GM12878 (cell line): ENCODE measurements around the gene S100A7. TPM values are rescaled to one million over a fixed set of nuclear protein-coding genes. Genes with fewer than 3 reads are reported as not detected.
"Not testable (repeated sequence)": the region's sequence is repeated elsewhere in the genome, so short reads cannot be mapped to it uniquely, and the experiment has no call there.

Source experiments
- ATAC-seq: fragments of 200-7000 bp; cut with Tn5 transposase; 3 replicates; pipeline ENCODE4 v1.9.1; 2020; ENCODE audit warnings: mild to moderate bottlenecking, moderate library complexity
- BruUV-seq: library from RNA; stranded (reverse); fragments of 400-500 nt; replicated peaks from 2 replicates; lab custom pipeline; 2021; lab: Mats Ljungman, UMichigan
- CTCF ChIA-PET: fragments of 300-600 bp; sonication (Branson Sonifier 250); formaldehyde crosslinking; extraction: SDS; loops from one replicate; lab custom pipeline; 2021; ENCODE audit warnings: inconsistent platforms; lab: Yijun Ruan, JAX
- POLR2A ChIA-PET: fragments of 350-600 bp; formaldehyde crosslinking; extraction: SDS; loops from one replicate; lab custom pipeline; 2021; ENCODE audit warnings: inconsistent platforms; lab: Charles Lee
- RAD21 ChIA-PET: fragments of 300-600 bp; sonication (Branson Sonifier 250); formaldehyde crosslinking; loops from one replicate; lab custom pipeline; 2023; ENCODE audit warnings: antibody characterized with exemption; ENCODE audit not compliant: unreplicated experiment; lab: Charles Lee
- SMC1A ChIA-PET: fragments of 300-600 bp; sonication (Branson Sonifier 250); formaldehyde crosslinking; loops from one replicate; lab custom pipeline; 2023; ENCODE audit not compliant: unreplicated experiment, uncharacterized antibody; lab: Charles Lee
- DNase-seq: peaks from one replicate; pipeline ENCODE4 v3.0.0-alpha.2; 2011; ENCODE audit warnings: low read depth, low spot score
- FAIRE-seq: peaks from 3 replicates; lab custom pipeline; 2011; peaks lifted over from hg19 to GRCh38; lab: Jason Lieb, UNC
- H2AFZ ChIP-seq: 2 replicates; pipeline ENCODE4 v1.6.0; 2011; ENCODE audit warnings: low read depth, low read length, control low read depth; ENCODE audit not compliant: control insufficient read depth
- H3K27ac ChIP-seq: 2 replicates; pipeline ENCODE4 v1.5.1; 2011; ENCODE audit warnings: control low read depth; ENCODE audit not compliant: control insufficient read depth, insufficient read depth
- H3K27me3 ChIP-seq, 2 experiments: replicated peaks in 1 of 2; 2 replicates each; pipeline versions ENCODE4 v1.6.0 to v1.6.1; 2011; ENCODE audit warnings: low read length in 1 of 2; ENCODE audit not compliant: control insufficient read depth in 2 of 2, insufficient read depth in 2 of 2
- H3K36me3 ChIP-seq, 2 experiments: 2 replicates each; pipeline ENCODE4 v1.5.1; 2011; ENCODE audit warnings: low read length in 1 of 2; ENCODE audit not compliant: control insufficient read depth in 2 of 2, insufficient read depth in 2 of 2
- H3K4me1 ChIP-seq: 2 replicates; pipeline ENCODE4 v1.6.1; 2011; ENCODE audit warnings: mild to moderate bottlenecking, low read length, moderate library complexity, mixed read lengths; ENCODE audit not compliant: control insufficient read depth, insufficient read depth
- H3K4me2 ChIP-seq: 2 replicates; pipeline ENCODE4 v1.6.0; 2011; ENCODE audit warnings: control low read depth; ENCODE audit not compliant: control insufficient read depth, insufficient read depth
- H3K4me3 ChIP-seq: fragments of 200-600 bp; sonication (generic); 2 replicates; pipeline ENCODE4 v1.5.1; 2016
- H3K79me2 ChIP-seq: 2 replicates; pipeline ENCODE4 v1.6.0; 2011; ENCODE audit warnings: low read length; ENCODE audit not compliant: control insufficient read depth, insufficient read depth
- H3K9ac ChIP-seq: 2 replicates; pipeline ENCODE4 v1.8.0; 2011; ENCODE audit warnings: low read length, control low read depth, mixed read lengths; ENCODE audit not compliant: control insufficient read depth, insufficient read depth
- H3K9me3 ChIP-seq: replicated peaks from 3 replicates; pipeline ENCODE4 v1.5.1; 2011; ENCODE audit warnings: mild to moderate bottlenecking, low read length; ENCODE audit not compliant: control insufficient read depth, insufficient read depth
- H4K20me1 ChIP-seq: 2 replicates; pipeline ENCODE4 v1.6.0; 2011; ENCODE audit not compliant: control insufficient read depth, insufficient read depth
- CBX3 ChIP-seq: fragments of 200-600 bp; sonication (generic); IDR thresholded peaks from 2 replicates; pipeline ENCODE4 v1.6.1; 2016; ENCODE audit warnings: low read depth, borderline replicate concordance
- CHD4 ChIP-seq: fragments of 200-600 bp; sonication (generic); IDR thresholded peaks from 2 replicates; pipeline ENCODE4 v1.6.1; 2016; ENCODE audit warnings: mild to moderate bottlenecking
- DPF2 ChIP-seq: fragments of 450-650 bp; IDR thresholded peaks from 2 replicates; pipeline ENCODE4 v1.6.1; 2017; ENCODE audit warnings: mild to moderate bottlenecking
- FOS ChIP-seq: IDR thresholded peaks from 3 replicates; pipeline ENCODE4 v1.6.1; 2011; ENCODE audit warnings: borderline replicate concordance; ENCODE audit not compliant: insufficient read length; ENCODE audit errors: extremely low read depth
- FOXK2 ChIP-seq: fragments of 450-650 bp; IDR thresholded peaks from 2 replicates; pipeline ENCODE4 v1.6.1; 2017; ENCODE audit warnings: mild to moderate bottlenecking, moderate library complexity
- IRF4 ChIP-seq: IDR thresholded peaks from 2 replicates; pipeline ENCODE4 v1.6.1; 2011; ENCODE audit warnings: low read depth, low read length
- NR2C1 ChIP-seq: fragments of 450-650 bp; IDR thresholded peaks from 2 replicates; pipeline ENCODE4 v1.6.1; 2017; ENCODE audit warnings: antibody characterized with exemption, mild to moderate bottlenecking, moderate library complexity
- RAD51 ChIP-seq: fragments of 450-650 bp; IDR thresholded peaks from 2 replicates; pipeline ENCODE4 v1.6.1; 2016; ENCODE audit warnings: moderate library complexity, mild to moderate bottlenecking, inconsistent platforms
- RCOR1 ChIP-seq: conservative IDR thresholded peaks from 2 replicates; pipeline ENCODE4 v1.6.1; 2012; ENCODE audit warnings: low read depth, low read length, improper control_type of control experiment
- SMARCA5 ChIP-seq: fragments of 450-650 bp; IDR thresholded peaks from 2 replicates; pipeline ENCODE4 v1.6.1; 2017; ENCODE audit warnings: mild to moderate bottlenecking
- ZNF274 ChIP-seq: IDR thresholded peaks from one replicate; pipeline ENCODE4 v1.8.0; 2011; ENCODE audit not compliant: insufficient read length, insufficient read depth
- WGBS: methylation state at CpG from one replicate; pipeline ENCODE4 v1.1.6; 2016; ENCODE audit warnings: low lambda C conversion rate; ENCODE audit not compliant: insufficient replicate concordance, insufficient coverage; ENCODE audit errors: missing lambda C conversion rate; 5-methylcytosine and 5-hydroxymethylcytosine counted together
- in situ Hi-C: fragments of 300-500 bp; cut with MboI; formaldehyde crosslinking; loops from 9 replicates; pipeline ENCODE4 v1.14.3; 2018; ENCODE audit warnings: mixed read lengths
- intact Hi-C: fragments of 100-400 bp; cut with micrococcal nuclease; formaldehyde crosslinking; loops from one replicate; pipeline ENCODE4 v1.14.2; 2022; ENCODE audit not compliant: unreplicated experiment
- polyA plus RNA-seq, 11 experiments: library from polyadenylated mRNA; depleted of rRNA in 4 of 11; unstranded in 6 of 11; stranded (reverse) in 5 of 11; fragments of >200 nt; fragmentation: Nextera tagmentation in 4 of 11; fragmentation: Illumina TruSeq in 1 of 11; extraction: Ambion mirVana in 4 of 11; extraction: Trizol in 1 of 11; gene quantifications; 1 replicate in 1 of 11; 2 replicates in 10 of 11; pipeline versions ENCODE4 v1.2.1 to v1.2.3, GENCODE V29; 2011 to 2016; ENCODE audit warnings: inconsistent platforms in 2 of 11, missing spikeins in 2 of 11, low read depth in 1 of 11
- total RNA-seq, 4 experiments: library from RNA; depleted of rRNA in 3 of 4; stranded (reverse); fragments of >200 nt in 3 of 4; fragmentation: Illumina TruSeq in 1 of 4; extraction: Trizol in 1 of 4; gene quantifications; 2 replicates each; pipeline versions ENCODE4 v1.2.1 to v1.2.3, GENCODE V29; 2013 to 2021
- TF ChIP-seq, protein P1 (sequence below): IDR thresholded peaks from 2 replicates; pipeline ENCODE4 v1.6.1; 2012; ENCODE audit warnings: low read depth, low read length, improper control_type of control experiment

The S100A7 gene
- total and polyA plus RNA-seq, 10 of the 15 experiments (the other 5 are each of a cell fraction or from before 2014, with no cell fraction given), result not detected

DNA sequence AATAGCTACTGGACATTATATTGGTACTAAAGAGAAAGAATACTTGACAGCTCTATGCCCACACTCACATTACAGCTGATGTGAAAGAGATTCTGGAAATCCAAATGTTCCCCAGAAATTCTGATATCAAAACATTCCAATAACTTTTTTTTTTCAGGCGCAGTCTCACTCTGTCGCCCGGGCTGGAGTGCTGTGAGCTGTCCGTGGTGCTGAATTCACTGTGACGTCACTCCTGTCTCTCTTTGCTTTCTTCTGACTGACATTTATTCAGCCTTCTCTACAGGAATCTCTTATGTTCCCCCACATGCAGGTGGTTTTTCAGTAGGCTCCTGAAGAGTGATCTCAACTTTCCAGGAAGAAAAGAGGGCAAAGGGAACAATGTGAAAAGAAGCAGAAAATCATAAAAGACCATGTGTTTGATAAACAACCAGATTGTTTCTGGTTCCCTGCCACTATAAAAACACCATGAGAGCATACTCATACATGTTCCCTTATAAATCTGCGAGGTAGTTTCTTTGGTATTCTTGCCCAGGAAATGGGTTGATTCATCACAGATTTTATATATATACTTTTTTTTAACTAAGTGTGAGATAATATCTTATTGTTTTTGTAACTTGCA lies 37.9 kb downstream of the S100A7 start (continued):
- TF ChIP-seq ZNF274 (no peak), CBX3 (no peak), FOXK2 (no peak)
- TF ChIP-seq, protein P1, sequence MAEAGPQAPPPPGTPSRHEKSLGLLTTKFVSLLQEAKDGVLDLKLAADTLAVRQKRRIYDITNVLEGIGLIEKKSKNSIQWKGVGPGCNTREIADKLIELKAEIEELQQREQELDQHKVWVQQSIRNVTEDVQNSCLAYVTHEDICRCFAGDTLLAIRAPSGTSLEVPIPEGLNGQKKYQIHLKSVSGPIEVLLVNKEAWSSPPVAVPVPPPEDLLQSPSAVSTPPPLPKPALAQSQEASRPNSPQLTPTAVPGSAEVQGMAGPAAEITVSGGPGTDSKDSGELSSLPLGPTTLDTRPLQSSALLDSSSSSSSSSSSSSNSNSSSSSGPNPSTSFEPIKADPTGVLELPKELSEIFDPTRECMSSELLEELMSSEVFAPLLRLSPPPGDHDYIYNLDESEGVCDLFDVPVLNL, result no peak

DNA sequence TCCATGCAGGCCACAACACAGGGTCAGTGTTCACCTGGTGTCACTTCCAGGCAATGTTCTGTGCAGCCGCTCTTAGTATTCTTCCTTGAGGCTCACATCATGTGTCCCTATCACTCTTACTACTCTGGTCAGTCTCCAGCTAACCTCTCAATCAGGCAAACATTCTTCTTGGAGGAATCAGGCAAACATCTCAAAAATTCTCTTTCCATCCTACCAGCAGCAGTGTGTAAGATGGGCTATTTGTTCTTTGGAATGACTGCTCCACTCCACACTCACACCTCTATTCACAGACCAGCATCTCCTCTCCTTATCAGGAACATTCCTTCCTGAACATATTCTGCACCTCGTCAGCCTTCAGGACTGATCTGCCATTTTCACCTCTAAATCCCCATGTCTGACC lies 40.1 kb downstream of the S100A7 start:
- FAIRE-seq, result no peak
- Histone ChIP-seq H2AFZ (no peak overlapping the region), H3K4me3 (no peak overlapping the region), H3K4me2 (no peak overlapping the region), H3K27ac (no peak overlapping the region), H3K79me2 (no peaks in the 10 kb centered on the region), H3K4me1 (no peaks in the 10 kb centered on the region), H3K9me3 (no peaks in the 10 kb centered on the region), H3K36me3 (no peaks in the 10 kb centered on the region), H4K20me1 (no peaks in the 10 kb centered on the region), H3K27me3 (no peaks in the 10 kb centered on the region), H3K9ac (no peak overlapping the region)
- no peak for DNase-seq
- intact Hi-C loops, result no loop called here
- POLR2A ChIA-PET, result no interaction called here
- SMC1A ChIA-PET, result interaction anchor here (0.6 to 1.2 kb wide), 2 partner anchors 27 to 68 kb away, joined by 3 read pairs; no protein-coding TSS in a partner anchor
- BruUV-seq, result no TSS peak
- in situ Hi-C loops, result no loop called here
- CTCF ChIA-PET, result no interaction called here
- WGBS, result 34% methylated on average over 2 of the region's 2 CpGs
- RAD21 ChIA-PET, result no interaction called here
- no peak for TF ChIP-seq RCOR1
- no peak for TF ChIP-seq FOS
- no peak for TF ChIP-seq DPF2
- TF ChIP-seq IRF4, result no peak
- TF ChIP-seq CHD4, result no peak
- no peak for TF ChIP-seq RAD51
- TF ChIP-seq SMARCA5, result no peak
- TF ChIP-seq NR2C1, result no peak
- no peak for ATAC-seq

DNA sequence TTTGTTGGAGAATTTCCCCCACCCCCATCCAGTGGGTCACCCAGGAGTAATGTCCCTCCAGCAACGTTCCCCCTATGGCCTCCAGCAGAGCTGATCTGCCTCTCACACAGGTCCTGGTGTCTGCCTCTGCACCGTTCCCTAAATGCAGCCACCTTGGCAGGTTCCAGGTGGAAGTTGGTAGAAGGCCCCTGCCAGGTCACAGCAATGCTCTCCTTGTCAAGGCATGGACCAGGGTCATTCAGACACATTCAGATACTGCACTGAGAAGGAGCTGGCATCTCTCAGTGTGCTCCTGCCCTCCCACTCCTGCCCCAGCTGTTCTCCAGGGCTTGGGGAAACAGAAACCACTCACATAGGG lies 41.0 kb downstream of the S100A7 start:
- H2AFZ ChIP-seq, H3K79me2 ChIP-seq, H3K9me3 ChIP-seq, FAIRE-seq, H3K4me2 ChIP-seq, H3K9ac ChIP-seq, H3K27ac ChIP-seq, BruUV-seq, ATAC-seq, H3K4me3 ChIP-seq, H3K27me3 ChIP-seq, H4K20me1 ChIP-seq, POLR2A ChIA-PET, in situ Hi-C loops, H3K36me3 ChIP-seq, H3K4me1 ChIP-seq, RAD21 ChIA-PET, DNase-seq, CTCF ChIA-PET, intact Hi-C loops: not testable (repeated sequence)
- SMC1A ChIA-PET, result interaction anchor here (1.2 kb wide), 1 partner anchor 28 kb away, joined by 3 read pairs; no protein-coding TSS in a partner anchor
- WGBS, result 3% methylated on average over 2 of the region's 2 CpGs
